DND-41 (cell line): Measurements from ENCODE around the gene DAD1.

Experiments used
- CTCF ChIP-seq: IDR thresholded peaks from 2 replicates; pipeline ENCODE4 v1.5.1; 2012; ENCODE audit warnings: borderline replicate concordance, low read length, moderate library complexity, mild to moderate bottlenecking; ENCODE audit not compliant: poor library complexity, severe bottlenecking; ENCODE audit errors: extremely low read depth
- EZH2 ChIP-seq: IDR thresholded peaks from 3 replicates; pipeline ENCODE4 v1.6.1; 2012; ENCODE audit warnings: borderline replicate concordance, low read depth, mild to moderate bottlenecking, moderate library complexity, low read length, inconsistent platforms; ENCODE audit not compliant: severe bottlenecking

- no peak for TF ChIP-seq CTCF
- TF ChIP-seq EZH2: no peak
Observed at GRCh38 chr14:22542360-22542759, 46.7 kb downstream of the DAD1 start.
